Measurements from ENCODE around the gene MKI67. TPM values are rescaled to one million over a fixed set of nuclear protein-coding genes. Genes with fewer than 3 reads are reported as not detected.

Gene MKI67
- total and polyA plus RNA-seq, 2 of the 4 experiments (the other 2 are of a cell fraction), result 13.5 to 36.4 TPM

DNA sequence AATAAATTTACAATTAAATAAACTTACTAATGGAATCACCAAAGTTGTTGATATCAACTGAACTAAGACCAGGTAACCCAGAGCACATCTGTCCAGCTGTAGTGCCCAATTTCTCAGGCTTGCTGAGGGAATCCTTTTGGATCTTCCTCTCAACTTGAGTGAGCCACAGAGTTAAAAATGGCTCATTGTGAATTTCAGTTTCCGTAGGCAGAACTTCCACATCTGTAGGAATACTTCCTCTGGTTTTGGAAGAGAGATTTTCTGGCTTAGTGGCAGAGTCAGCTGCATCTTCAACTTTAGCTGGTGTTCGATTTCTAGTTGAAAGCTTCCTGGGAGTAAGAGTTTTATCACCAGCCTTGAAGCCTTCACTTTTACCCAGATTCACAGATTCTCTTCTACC lies 11.3 kb downstream of the MKI67 start:
- Histone ChIP-seq H3K56ac (ENCODE audit: extremely low read depth, insufficient read depth, low read length) (no peak overlapping the region), H3K4me2 (ENCODE audit: low read depth, low read length) (no peak overlapping the region), H2BK20ac (ENCODE audit: low read depth, low read length) (no peak overlapping the region), H2AFZ (replicated peaks; ENCODE audit: low read length, poor library complexity) (no peak overlapping the region), H3K9me1 (ENCODE audit: insufficient read depth, low read length) (0 out of 2 replicates have a peak, but pooled peaks cover 2% of the 10 kb centered on the region), H2BK120ac (ENCODE audit: low read depth, low read length) (no peak overlapping the region), H3K18ac (ENCODE audit: low read depth, low read length) (no peak overlapping the region), H3K23ac (ENCODE audit: low read depth, low read length) (no peak overlapping the region), H3K14ac (replicated peaks; ENCODE audit: low read depth, low read length) (no peak overlapping the region), H4K8ac (ENCODE audit: low read depth in 2 of 2, low read length in 2 of 2) (no peak overlapping the region), H3K36me3 (ENCODE audit: control insufficient read depth, insufficient read depth, low read length) (peaks cover 16% of the 10 kb centered on the region), H3K9ac (ENCODE audit: low read depth, low read length) (no peak overlapping the region), H3K27ac (ENCODE audit: insufficient read depth, low read length) (no peak overlapping the region), H2AK5ac (ENCODE audit: low read depth, low read length) (no peak overlapping the region), H2BK15ac (ENCODE audit: low read depth, low read length) (no peak overlapping the region), H3K4me1 (ENCODE audit: control insufficient read depth, insufficient read depth, low read length) (no peaks in the 10 kb centered on the region), H2BK5ac (ENCODE audit: low read depth, low read length, poor library complexity, severe bottlenecking) (no peak overlapping the region), H3K4ac (ENCODE audit: low read depth, low read length) (no peak overlapping the region), H4K20me1 (ENCODE audit: insufficient read depth, low read length) (no peaks in the 10 kb centered on the region), H3K79me1 (ENCODE audit: low read depth in 1 of 2, low read length in 2 of 2) (peaks cover 25 to 30% of the 10 kb centered on the region in 2 experiments), H3K9me3 (ENCODE audit: control insufficient read depth, insufficient read depth, low read length) (no peaks in the 10 kb centered on the region), H4K91ac (ENCODE audit: insufficient read depth, low read depth, low read length) (no peak overlapping the region), H2AK9ac (replicated peaks; ENCODE audit: low read depth, low read length, poor library complexity) (no peak overlapping the region), H4K5ac (ENCODE audit: low read depth, low read length) (no peak overlapping the region), H3K4me3 (ENCODE audit: insufficient read depth, low read depth, low read length) (no peak overlapping the region), H3K27me3 (ENCODE audit: control insufficient read depth, insufficient read depth, low read length) (no peaks in the 10 kb centered on the region)
- dilution Hi-C loops (cut with HindIII; ENCODE audit: low sequenced_read_pairs, unreplicated experiment), result no loop called here
- BruUV-seq (replicated peaks), result no TSS peak
- POLR2A ChIA-PET (ENCODE audit: unreplicated experiment), result no interaction called here
- no CpG with 5 or more reads among the region's 2 CpGs for WGBS, 2 experiments (ENCODE audit: extremely low coverage in 2 of 2, insufficient read length in 1 of 2)
- intact Hi-C loops (cut with micrococcal nuclease), result no loop called here
- DNase-seq (no peak), ATAC-seq (ENCODE audit: low read depth) (no peak)
- CTCF ChIA-PET, result no interaction called here
- TF ChIP-seq POLR2A (IDR thresholded peaks at IDR 0.05; ENCODE audit: low read depth, low read length), result no peak
- in situ Hi-C loops (cut with MboI; ENCODE audit: low sequenced_read_pairs), result no loop called here
